Measurements from ENCODE around the gene HSCB.
"Not testable (repeated sequence)": the region's sequence is repeated elsewhere in the genome, so short reads cannot be mapped to it uniquely, and the experiment has no call there.

HSCB gene

DNA sequence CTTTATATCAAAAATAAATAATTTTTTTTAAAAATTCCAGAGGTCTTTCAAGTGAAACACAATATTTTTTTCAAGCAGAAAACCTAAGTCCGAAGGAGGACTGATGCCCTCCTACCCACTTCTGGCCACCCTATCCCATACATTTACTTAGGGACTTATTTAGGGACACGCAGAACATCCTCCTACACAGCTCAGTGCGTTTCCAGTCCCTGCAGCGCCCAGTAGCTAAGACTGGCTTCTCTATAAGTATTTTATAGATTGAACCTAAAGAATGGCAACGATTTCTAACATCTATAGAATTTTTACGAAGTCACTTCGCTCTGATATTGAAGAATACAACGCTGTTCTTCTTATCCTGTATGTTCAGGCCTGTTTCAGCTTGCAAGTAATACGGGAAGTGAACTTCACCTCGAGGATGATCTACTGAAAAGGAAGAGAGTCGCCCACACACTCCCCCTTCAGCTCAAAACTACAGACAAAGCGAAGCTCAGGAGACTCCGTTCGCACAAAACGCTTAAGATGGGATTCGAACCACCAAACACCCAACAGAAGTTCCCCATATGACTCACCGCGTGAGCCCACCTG is 547 bp upstream of the HSCB start:
- no peak for DNase-seq

DNA sequence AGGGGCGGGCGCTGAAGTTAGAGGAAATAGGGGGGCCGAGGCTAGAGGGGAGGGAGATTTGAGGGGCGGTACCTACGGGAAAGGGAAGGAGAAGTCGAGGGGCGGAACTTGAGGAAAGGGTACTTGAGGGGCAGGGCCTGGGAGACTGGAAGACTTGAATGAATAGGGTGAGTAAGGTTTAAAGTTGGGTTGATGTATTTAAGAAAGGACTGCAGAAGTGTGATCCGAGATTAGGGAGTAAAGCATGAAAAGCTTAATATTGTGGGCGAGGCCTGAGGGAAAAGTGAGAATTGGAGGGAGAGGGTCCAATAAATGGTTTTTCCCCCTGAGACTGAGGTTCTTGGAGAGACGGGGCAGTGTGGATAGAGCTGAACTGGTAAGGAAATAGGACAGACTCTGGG is 723 bp downstream of the HSCB start:
- DNase-seq: no peak

DNA sequence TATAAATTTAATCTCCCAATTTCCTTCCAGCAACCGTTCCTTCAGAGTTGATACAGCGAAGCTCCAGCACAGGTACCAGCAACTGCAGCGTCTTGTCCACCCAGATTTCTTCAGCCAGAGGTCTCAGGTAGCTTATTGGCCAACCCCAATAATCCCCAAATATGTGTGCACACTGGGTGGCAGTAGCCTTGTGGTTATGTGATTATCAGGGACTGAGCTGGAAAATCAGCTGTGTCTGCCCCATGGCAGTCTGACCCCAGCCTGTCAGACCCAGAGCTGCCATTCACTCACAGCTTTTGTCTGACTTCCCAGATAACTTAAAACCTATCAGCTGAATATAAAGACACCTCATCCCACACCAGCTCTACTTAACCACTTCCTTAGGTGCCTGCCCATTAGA is 2.0 kb downstream of the HSCB start:
- no peak for DNase-seq

DNA sequence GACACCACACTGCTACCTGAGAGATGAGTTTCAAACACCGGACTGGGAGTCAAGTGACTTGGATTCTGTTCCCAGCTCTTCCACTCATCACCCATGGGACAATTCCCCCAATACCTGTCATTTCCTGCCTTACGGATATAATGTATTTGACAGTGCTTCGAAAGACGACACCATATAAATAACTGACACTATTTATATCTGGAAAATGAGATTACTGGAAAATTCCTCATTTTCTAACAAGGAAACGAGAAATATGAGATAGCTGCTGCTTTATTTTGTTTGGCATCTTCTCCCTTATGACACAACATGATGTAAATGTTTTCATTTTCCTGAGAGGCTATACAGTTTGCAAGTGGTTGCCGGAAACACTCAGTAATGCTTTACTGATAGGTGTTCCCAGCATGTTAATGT is 8.6 kb downstream of the HSCB start:
- no peak for DNase-seq

DNA sequence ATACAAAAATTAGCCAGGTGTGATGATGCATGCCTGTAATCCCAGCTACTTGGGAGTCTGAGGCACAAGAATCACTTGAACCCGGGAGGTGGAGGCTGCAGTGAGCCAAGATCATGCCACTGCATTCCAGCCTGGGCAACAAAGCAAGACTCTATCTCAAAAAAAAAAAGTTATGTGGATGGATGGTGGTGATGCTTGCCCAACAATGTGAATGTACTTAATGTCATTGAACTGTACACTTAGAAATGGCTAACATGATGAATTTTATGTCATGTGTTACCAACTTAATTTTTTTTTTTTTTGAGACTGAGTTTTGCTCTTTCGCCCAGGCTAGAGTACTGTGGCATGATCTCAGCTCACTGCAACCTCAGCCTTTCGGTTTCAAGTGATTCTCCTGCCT is 12.7 kb downstream of the HSCB start:
- not testable (repeated sequence) for DNase-seq

DNA sequence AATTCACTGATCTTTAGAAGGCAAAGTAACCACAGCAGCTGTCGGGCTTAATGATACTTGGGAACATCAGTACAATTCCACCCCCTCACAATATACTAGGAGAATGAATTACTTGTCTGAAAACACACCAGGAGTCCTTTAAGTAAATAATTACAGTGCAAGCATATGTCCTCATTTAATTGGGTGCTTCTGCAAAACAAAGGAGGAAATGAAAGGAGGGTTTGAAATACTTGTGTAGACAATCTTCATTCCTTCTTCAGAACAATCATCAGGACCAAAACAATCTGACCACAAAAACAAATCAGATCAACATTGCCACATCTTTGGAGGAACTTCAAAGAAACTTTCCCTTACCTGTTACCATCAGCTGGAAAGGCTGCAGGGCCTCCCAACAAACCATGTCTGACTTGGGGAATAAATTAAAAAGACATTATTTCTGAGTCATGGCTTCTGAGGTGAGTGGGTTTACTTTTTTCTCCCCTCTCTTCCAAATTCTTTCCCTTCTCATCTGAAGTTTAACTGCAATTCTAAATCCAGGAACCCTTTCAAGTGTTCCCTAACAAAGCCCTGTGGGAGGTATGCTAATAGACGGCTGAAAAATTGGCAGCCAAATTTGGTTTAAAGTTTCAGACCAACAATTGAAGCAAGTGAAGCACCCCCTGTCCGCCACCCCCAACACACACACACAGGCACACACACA is 18.2 kb downstream of the HSCB start:
- DNase-seq: peak; percentile 43

DNA sequence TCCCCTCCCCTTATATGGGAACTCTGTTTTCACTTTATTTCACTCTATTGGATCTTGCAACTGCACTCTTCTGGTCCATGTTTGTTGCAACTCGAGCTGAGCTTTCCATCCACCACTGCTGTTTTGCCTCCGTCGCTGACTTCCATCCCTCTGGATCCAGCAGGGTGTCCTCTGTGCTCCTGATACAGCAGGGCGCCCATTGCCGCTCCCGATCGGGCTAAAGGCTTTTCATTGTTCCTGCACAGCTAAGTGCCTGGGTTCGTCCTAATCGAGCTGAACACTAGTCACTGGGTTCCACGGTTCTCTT is 19.6 kb downstream of the HSCB start:
- DNase-seq: no peak

DNA sequence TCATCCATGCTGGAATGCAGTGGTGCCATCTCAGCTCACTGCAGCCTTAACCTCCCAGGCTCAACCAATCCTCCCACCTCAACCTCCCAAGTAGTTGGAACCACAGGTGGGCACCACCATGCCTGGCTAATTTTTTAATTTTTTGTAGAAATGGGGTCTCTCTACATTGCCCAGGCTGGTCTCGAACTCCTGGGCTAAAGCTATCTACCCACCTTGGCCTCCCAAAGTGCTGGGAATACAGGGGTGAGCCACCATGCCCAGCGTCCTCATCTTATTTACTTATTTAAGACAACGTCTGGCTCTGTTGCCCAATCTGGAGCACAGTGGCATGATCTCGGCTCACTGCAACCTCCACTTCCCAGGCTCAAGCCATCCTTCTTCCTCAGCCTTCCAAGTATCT is 20.2 kb downstream of the HSCB start:
- DNase-seq: not testable (repeated sequence)

DNA sequence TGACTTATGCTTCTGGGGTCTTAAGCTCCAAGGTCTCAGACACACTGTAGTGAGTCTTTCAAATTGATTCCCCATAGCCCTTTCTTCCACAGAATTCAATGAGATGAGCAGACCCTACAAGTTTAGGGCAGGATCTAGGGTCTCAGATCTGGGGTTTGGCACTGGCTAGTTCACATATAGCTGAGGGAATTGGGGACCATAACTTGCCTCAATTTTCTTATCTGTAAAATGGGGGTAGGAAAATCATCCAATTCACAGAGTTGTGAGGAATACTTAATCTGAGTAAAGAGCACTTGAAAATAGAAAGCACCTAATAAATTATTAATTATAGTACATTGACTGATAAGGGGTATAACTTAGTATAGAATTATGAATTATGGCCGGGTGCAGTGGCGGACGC is 24.8 kb downstream of the HSCB start:
- DNase-seq: no peak

DNA sequence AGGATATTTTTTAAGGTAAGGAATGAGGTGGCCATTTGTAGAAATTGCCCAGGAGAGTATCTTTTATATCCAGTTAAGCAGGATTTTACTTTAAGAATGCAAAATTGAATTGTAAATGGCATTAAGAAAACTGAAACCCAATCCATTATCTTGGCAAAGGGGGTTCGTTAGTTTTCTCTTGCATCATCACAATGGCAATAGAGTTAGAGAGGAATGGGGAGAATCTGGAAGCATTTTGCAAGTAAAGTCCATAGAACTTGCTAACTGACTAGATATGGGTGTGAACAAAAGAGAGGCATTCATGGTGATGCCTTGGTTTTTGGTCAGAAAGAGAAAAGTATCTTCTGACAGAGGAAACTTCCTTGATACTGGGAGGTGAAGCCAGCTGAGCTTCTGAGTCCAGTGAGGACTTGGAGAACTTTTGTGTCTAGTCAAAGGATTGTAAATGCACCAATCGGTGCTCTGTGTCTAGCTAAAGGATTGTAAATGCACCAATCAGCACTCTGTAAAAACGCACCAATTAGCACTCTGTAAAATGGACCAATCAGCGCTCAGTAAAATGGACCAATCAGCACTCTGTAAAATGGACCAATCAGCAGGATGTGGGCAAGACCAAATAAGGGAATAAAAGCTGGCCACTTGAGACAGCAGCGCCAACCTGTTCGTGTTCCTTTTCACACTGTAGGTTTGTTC is 27.0 kb downstream of the HSCB start:
- DNase-seq: no peak

DNA sequence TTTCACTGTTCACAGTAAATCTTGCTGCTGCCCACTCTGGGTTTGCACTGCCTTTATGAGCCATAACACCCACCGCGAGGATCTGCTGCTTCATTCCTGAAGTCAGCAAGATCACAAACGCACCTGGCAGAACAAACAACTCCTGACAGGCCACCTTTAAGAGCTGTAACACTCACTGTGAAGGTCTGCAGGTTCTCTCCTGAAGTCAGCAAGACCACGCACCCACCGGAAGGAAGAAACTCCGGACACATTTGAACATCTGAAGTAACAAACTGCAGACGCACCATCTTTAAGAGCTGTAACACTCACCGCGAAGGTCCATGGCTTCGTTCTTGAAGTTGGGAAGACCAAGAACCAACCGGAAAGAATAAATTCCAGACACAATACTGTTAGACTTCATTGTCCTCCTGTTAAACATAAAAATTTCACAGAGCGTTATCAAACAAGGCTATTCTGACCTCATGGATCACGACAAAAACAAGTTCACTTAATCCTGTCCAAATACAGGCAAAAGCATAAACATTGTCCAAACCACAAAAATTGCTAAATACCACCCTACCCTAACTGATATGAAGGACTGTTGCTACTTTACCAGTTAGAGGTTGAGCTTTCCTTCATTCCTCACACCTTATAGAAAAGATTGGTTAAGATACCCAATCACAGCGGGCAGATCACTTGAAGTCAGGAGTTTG is 27.7 kb downstream of the HSCB start:
- DNase-seq: no peak

DNA sequence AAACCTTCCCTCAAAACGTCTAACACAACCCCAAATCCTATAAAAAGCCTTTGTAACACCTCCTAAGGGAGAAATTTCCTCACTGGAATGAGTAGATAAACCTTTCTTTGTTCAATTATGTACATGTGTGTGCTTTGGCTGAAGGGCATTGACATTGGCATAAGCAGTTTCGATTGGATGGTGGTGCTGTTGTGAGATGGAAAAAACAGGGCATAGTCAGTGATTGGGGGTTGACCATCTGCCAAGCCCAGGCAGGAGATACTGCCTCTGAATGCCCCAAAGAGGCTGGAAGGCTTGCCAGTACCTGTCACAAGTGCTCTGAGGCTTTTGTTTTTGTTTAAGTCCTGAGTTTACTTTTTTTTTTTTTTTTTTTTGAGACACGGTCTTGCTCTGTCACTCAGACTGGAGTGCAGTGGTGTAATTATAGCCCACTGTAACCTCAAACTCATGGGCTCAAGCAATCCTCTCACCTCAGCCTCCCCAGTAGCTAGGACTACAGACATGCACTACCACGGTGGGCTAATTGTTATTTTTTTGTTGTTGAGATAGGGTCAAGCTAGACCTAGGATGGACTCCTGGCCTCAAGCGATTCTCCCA is 29.5 kb downstream of the HSCB start:
- DNase-seq: peak; percentile 47

DNA sequence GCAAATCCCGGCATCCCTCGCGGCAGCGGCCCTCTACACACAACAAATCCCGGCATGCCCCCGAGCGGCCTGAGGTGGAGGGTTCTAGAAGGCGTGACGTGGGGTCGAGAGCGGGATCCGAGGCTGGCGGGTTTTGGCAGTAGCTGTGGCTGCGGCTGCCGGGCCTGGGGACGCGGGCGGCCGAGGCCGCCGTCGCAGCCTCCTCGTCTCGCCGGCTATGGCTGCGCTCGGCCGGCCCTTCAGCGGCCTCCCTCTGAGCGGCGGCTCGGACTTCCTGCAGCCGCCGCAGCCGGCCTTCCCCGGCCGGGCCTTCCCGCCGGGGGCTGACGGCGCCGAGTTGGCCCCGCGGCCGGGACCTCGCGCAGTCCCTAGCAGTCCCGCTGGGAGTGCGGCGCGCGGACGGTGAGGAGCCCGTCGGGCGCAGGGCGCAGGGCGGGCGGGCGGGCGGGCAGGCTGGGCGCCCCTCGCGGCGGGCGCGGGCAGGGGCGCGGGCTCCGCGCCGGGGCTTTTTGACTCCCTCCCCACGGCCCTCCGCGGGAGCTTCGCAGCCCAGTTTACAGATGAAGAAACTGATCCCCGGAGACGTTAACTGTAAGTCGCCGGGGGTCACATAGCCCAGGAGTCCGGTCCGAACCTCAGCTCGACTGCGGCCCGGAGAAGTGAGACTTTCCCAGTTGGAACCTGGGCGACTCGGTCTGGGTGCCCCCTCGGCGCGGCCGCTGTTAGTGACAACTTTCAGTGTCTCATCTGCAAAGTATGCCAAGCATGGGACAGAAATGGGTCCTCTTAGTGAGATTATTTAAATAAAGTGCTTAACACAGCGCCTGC is 31.0 kb downstream of the HSCB start, which contains the start of gene CCDC117:
TSS of gene CCDC117 (plus strand) at position 63 of the 828 bp plus-strand sequence. CDS start at position 218, 155 bp downstream.
- DNase-seq: peak; percentile 96

DNA sequence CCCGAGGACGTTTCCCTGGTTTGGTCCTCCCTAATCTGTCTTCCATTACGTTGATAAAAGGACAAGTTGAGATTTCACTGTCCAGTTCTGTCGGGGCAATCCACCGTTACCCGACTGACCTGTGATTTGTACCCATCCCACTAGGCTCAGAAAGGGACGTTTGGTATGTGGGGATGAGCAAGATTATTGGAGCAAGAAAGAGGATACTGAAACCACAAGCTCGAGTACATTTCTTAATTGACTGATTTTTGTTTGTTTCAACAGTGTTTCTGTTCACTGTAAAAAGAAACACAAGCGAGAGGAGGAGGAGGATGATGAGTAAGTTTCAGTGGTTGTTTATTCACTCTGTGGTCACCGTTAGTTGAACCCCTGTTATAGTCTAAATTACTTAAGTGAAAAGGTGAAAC is 31.6 kb downstream of the HSCB start:
- DNase-seq: peak; percentile 14

DNA sequence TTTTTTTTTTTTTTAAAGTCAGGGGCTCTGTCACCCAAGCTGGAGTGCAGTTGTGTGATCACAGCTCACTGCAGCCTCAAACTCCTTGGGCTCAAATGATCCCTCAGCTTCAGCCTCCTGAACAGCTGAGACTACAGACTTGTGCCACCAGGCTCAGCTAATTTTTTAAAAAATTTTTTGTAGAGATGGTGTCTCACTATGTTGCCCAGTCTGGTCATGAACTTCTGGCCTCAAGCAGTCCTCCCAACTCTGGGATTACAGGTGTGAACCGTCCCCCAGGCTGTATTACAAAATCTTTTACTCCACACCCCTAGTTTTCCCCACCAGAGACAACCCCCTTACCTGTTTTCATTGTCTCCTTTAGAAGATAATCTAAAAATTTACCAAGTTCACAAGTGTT is 32.5 kb downstream of the HSCB start:
- no peak for DNase-seq

DNA sequence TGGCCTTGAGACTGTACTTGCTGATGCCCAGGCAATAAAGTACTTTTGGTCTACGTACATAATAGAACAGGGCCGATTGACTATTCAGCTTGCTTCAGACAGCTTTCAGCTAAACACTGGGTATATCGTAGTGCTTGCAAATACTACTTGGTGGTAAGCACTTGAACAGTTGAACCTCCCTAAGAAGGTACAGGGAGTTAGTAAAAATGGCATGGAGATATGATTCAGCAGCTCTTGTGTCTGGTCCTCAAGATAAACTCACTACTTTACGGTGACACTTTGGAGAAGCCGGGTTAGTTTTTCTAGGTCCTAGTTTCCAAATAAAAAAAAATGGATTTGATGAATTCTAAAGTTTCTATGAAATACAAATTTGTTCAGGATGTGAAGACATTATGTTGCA is 38.0 kb downstream of the HSCB start:
- DNase-seq: no peak

DNA sequence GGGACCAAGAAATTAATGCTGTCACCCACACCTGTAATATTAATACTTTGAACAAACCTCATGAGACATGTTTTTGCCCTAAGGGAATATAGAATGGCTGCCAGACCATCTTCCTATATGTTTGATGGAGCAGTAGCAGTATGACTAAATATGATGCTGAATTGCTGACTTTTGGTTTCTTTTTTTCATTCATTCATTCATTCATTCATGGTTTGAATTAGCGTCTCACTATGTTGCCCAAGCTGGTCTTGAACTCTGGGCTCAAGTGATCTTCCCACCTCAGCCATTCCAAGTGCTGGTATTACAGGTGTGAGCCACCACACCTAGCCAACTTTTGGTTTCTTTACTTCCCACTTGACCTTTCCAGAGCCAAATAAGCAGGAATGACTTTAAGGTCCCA is 38.5 kb downstream of the HSCB start:
- no peak for DNase-seq

DNA sequence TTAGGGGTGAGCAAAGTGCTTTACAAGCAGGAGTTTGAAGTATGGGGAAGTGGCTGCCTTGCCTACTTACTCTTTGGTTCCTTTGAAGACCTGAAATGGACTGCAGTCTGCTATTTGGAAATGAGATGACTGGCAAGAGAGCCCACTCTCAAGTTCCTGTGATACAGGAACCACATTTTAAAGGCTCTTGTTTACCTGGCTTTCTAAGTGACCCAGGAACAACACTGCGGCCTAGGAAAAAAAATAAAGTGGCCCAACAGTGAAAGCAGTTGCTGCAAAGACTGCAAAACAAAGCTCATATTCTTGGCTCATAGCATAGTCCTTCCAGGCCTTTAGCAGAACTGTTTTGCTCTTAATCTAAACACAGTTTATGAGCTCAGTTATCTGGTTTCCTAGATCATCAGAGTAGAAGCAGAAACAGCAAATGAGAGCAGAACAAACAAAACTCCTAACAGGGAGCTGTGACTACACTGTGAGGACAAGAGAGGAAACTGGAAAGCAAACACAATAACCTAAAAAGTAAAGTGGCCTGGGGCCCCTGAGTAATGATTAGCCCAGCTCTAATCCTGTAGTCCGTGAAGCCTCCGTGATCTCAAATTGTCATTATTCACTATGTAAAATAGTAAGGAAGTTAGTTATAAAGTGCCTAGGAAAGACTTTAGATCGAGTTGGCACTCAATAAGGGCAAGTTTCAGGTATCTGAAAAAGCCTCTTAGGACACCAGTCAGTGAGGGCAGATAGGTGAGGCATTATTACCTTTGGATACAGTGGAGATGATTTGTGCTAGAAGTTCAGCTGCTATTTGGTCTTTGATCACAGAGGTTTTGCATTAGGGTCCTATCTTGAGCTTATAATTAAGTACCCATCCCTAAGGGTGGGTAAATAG is 42.2 kb downstream of the HSCB start:
- DNase-seq: no peak

DNA sequence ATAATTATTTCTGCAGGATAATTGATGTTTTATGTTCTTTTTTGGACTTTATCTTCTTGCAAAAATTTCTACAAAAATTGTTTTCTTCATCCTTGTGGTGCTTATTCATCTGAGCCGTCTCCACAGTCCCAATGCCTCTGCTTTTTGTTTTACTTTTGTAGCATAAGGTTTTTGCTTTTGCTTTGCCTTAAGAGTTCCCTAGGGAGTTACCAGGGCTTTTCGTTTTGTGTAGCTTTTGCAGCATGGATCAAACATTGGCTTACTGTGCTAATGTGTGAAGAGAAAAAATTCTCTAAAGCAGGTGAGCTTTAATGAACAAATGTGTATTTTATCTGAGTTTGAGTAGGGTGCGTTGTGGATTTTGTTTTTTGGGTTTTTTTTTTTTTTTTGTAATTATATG is 46.8 kb downstream of the HSCB start:
- DNase-seq: no peak

DNA sequence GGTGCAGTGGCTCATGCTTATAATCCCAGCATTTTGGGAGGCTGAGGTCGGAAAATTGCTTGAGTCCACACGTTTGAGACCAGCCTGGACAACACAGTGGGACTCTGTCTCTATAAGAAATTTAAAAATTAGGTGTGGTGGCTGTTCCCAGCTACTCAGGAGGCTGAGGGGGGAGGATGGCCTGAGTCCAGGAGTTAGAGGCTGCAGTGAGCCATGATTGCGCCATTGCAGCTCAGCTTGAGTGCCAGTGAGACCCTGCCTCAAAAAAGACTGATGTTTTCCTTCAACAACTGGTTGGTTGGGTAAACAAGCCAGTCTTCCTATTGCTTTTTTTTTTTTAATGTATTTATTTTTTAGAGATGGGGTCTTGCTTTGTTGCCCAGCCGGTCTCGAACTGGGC is 49.3 kb downstream of the HSCB start:
- DNase-seq: no peak

DNA sequence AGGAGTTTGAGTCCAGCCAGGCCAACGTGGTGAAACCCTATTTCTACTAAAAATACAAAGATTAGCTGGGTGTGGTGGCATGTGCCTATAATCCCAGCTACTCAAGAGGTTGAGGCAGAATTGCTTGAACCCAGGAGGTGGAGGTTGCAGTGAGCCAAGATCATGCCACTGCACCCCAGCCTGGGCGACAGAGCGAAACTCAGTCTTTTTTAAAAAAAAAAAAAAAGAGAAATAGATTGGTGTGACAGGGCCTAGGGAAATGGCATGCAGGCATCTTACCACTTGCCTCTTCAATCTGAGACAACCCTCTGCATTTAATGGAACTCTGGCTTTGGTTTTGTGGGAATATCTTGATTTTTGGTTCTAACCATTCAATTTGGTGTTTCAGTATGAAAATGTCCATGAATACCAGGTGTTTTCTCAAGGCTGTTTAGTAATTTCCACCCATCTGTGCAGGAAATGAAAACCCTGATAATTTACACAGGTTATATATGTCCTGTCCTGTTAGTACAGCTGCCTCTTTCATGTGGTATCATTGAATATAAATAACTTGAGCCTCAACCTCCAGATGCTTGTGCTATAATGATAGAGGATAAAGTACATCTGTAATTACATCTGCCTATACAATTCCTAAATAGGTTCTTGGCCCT is 50.1 kb downstream of the HSCB start:
- peak; percentile 74 for DNase-seq
